ENCODE results near the gene ACSL3.
"Not testable (repeated sequence)": the region's sequence is repeated elsewhere in the genome, so short reads cannot be mapped to it uniquely, and the experiment has no call there.

Gene ACSL3

GRCh38 chr2:222840060-222840802 is 20.6 kb upstream of the ACSL3 start:
- no peak overlapping the region for H3K27ac ChIP-seq
- TF ChIP-seq CTCF (IDR thresholded peaks at IDR 0.05) (no peak), ZFX (IDR thresholded peaks at IDR 0.05; ENCODE audit: borderline replicate concordance) (no peak)

DNA sequence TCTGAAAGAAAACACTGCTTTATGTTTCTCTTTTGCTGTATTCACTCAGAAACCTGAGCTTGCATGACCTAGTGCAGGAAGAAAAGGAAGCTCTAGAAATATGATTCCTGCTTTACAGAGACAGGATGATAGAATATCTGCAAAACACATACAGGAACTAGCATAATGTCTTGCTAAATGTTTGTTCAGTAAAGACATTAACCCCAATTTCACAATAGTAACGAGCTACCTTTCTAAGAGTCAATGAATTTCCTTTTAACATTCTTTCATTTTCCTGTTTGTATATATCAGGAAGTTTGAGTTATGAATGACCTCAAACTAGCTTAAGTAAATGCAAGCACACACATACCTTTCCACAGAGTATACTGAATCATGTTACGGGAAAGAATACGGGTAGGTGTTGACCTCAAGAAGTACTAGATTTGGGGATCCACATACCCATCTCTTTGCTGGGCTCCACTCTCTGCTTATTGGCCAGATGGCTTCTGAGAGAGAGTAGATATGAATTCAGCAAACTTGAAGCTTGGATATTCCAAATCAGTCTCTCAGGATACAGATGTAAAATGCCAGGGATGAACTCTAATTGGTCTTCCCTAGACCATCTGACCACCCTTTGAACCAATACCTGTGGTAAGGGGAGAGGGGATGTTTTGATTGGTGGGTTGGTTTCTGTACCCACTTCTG is 18.2 kb upstream of the ACSL3 start:
- H3K27ac ChIP-seq = no peak overlapping the region
- TF ChIP-seq CTCF (IDR thresholded peaks at IDR 0.05) = no peak
- TF ChIP-seq ZFX (IDR thresholded peaks at IDR 0.05; ENCODE audit: borderline replicate concordance) = no peak

GRCh38 chr2:222844323-222844722 is 16.5 kb upstream of the ACSL3 start:
- H3K27ac ChIP-seq = no peak overlapping the region
- TF ChIP-seq ZFX (IDR thresholded peaks at IDR 0.05; ENCODE audit: borderline replicate concordance) (no peak), CTCF (IDR thresholded peaks at IDR 0.05) (no peak)

DNA sequence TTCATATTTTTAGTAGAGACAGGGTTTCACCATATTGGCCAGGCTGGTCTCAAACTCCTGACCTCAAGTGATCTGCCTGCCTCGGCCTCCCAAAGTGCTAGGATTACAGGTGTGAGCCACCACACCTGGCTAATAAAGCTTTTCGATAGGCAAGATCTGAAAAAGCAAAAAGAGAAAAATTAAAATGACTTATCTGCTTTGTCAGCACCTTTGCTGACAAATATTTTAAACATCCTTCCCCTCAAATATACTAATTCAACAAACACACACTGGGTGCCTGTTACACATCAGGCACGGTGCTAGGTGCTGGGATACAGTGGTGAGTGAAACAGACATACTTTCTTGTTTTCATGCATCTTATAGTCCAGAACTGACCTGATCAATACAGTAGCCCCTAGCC is 15.5 kb upstream of the ACSL3 start:
- not testable (repeated sequence) for H3K27ac ChIP-seq

- TF ChIP-seq ZFX (IDR thresholded peaks at IDR 0.05; ENCODE audit: borderline replicate concordance) (no peak), CTCF (IDR thresholded peaks at IDR 0.05) (no peak)
- no peak overlapping the region for H3K27ac ChIP-seq
Measured at GRCh38 chr2:222846003-222846402, 14.8 kb upstream of the ACSL3 start.

GRCh38 chr2:222848031-222848430 is 12.8 kb upstream of the ACSL3 start:
- not testable (repeated sequence) for H3K27ac ChIP-seq

DNA sequence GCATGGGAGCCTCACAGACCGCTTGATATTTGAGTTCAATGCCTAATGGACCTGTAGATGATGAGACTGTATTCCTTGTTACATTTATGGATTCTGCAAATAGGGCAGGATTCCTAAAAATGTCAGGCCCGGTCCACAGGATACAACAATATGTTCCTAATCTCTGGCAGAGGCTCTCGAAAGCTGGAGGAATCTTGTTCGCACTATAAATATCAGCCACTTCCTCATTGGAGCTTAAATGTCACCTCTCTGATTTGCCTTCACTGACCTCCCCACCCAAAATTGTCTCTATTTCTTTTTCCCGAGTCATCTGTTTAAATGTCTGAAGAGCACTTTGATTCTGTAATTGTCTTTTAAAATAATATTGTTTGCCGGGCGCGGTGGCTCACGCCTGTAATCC is 12.0 kb upstream of the ACSL3 start:
- no peak overlapping the region for H3K27ac ChIP-seq
- TF ChIP-seq CTCF (IDR thresholded peaks at IDR 0.05) (no peak), ZFX (IDR thresholded peaks at IDR 0.05; ENCODE audit: borderline replicate concordance) (no peak)

DNA sequence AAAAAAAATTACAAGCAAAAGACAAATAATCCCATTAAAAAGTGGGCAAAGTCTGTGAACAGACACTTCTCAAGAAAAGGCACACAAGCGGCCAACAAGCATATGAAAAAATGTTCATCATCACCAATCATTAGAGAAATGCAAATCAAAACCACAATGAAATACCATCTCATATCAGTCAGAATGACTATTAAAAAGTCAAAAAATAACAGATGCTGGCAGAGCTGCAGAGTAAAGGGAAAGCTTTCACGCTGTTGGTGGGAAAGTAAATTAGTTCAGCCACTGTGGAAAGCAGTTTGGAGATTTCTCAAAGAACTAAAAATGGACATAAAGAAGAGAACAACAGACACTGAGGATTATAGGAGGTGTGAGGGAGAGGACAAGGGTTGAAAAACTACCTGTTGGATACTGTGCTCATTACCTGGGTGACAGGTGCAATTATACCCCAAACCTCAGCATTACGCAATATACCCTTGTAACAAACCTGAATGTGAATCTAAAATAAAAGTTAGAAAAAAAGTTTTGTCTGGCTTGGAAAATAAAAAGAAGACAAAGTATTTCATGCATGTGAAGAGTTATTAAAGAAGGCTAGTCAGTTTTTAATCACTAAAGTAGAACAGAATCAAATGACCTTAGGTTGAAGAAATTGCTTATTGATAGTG is 8.7 kb upstream of the ACSL3 start:
- TF ChIP-seq CTCF (IDR thresholded peaks at IDR 0.05) = no peak
- TF ChIP-seq ZFX (IDR thresholded peaks at IDR 0.05; ENCODE audit: borderline replicate concordance) = no peak
- H3K27ac ChIP-seq = no peak overlapping the region
